Erythroblast (primary cell): ENCODE data around the gene PRKAR1B.
"Not testable (repeated sequence)": the region's sequence is repeated elsewhere in the genome, so short reads cannot be mapped to it uniquely, and the experiment has no call there.

Experiments
- DNase-seq, 2 experiments: peaks; one replicate each; lab custom pipeline; 2025; lab: John Stamatoyannopoulos, UW
- GATA1 ChIP-seq: IDR thresholded peaks from 2 replicates; pipeline ENCODE4 v1.6.1; 2011; ENCODE audit warnings: low read depth, mild to moderate bottlenecking, control low read depth, low read length, moderate library complexity
- POLR2A ChIP-seq: IDR thresholded peaks from 2 replicates; pipeline ENCODE4 v1.6.1; 2011; ENCODE audit warnings: mild to moderate bottlenecking, low read length

Gene PRKAR1B

GRCh38 chr7:767580-767940 lies 40.5 kb upstream of the PRKAR1B start:
- DNase-seq: no peak
- TF ChIP-seq GATA1 (no peak), POLR2A (no peak)

- TF ChIP-seq POLR2A (no peak), GATA1 (no peak)
These were observed 38.3 kb upstream of the PRKAR1B start for GRCh38 chr7:765383-765782.

GRCh38 chr7:763762-764161 lies 36.7 kb upstream of the PRKAR1B start:
- DNase-seq: no peak
- TF ChIP-seq POLR2A (no peak), GATA1 (no peak)

More at GRCh38 chr7:765383-765782, 38.3 kb upstream of the PRKAR1B start:
- DNase-seq: no peak

GRCh38 chr7:762885-763284 lies 35.8 kb upstream of the PRKAR1B start:
- TF ChIP-seq POLR2A (no peak), GATA1 (no peak)
- no peak for DNase-seq

- no peak for TF ChIP-seq POLR2A
- no peak for TF ChIP-seq GATA1
- DNase-seq: no peak
These were observed 34.5 kb upstream of the PRKAR1B start for GRCh38 chr7:761631-762030.

- TF ChIP-seq GATA1 (no peak), POLR2A (no peak)
These were observed 34.0 kb upstream of the PRKAR1B start for GRCh38 chr7:761101-761500.

GRCh38 chr7:760006-760405 lies 32.9 kb upstream of the PRKAR1B start:
- TF ChIP-seq GATA1: no peak
- no peak for TF ChIP-seq POLR2A
- no peak for DNase-seq

More at GRCh38 chr7:761101-761500, 34.0 kb upstream of the PRKAR1B start:
- no peak for DNase-seq

- TF ChIP-seq GATA1 (no peak), POLR2A (no peak)
- DNase-seq: no peak
These were observed 32.5 kb upstream of the PRKAR1B start for GRCh38 chr7:759569-759968.

- TF ChIP-seq POLR2A (no peak), GATA1 (no peak)
These were observed 30.7 kb upstream of the PRKAR1B start for GRCh38 chr7:757741-758163.

GRCh38 chr7:756928-757560 lies 30.0 kb upstream of the PRKAR1B start:
- no peak for DNase-seq
- TF ChIP-seq POLR2A (no peak), GATA1 (no peak)

More at GRCh38 chr7:757741-758163, 30.7 kb upstream of the PRKAR1B start:
- no peak for DNase-seq

GRCh38 chr7:756231-756927 lies 29.3 kb upstream of the PRKAR1B start:
- no peak for DNase-seq
- no peak for TF ChIP-seq POLR2A
- no peak for TF ChIP-seq GATA1

- DNase-seq: no peak
These were observed 28.3 kb upstream of the PRKAR1B start for GRCh38 chr7:755413-755805.

GRCh38 chr7:754531-755412 lies 27.7 kb upstream of the PRKAR1B start:
- no peak for DNase-seq
- TF ChIP-seq GATA1 (no peak), POLR2A (no peak)

More at GRCh38 chr7:755413-755805, 28.3 kb upstream of the PRKAR1B start:
- TF ChIP-seq GATA1 (no peak), POLR2A (no peak)

- TF ChIP-seq GATA1: no peak
- no peak for TF ChIP-seq POLR2A
- no peak for DNase-seq
These were observed 26.1 kb upstream of the PRKAR1B start for GRCh38 chr7:753190-753589.

GRCh38 chr7:752256-752655 lies 25.2 kb upstream of the PRKAR1B start:
- not testable (repeated sequence) for DNase-seq
